ENCODE results near the gene KDM3A. TPM values are rescaled to one million over a fixed set of nuclear protein-coding genes. Genes with fewer than 3 reads are reported as not detected.

Gene KDM3A
- total RNA-seq, 2 donors from 2014 or later, result 22.3 to 33.1 TPM

GRCh38 chr2:86439879-86440630 is 1.1 kb upstream of the KDM3A start:
- Histone ChIP-seq H3K9me3 (peaks cover 13 to 37% of the 10 kb centered on the region in 2 donors), H3K27ac (peak overlapping the region; percentile 94 to 99), H3K27me3 (no peaks in the 10 kb centered on the region), H3K36me3 (peaks cover 11% of the 10 kb centered on the region), H3K4me1 (peaks cover 0 to 25% of the 10 kb centered on the region in 2 donors), H3K4me3 (peak overlapping the region; percentile 77 to 84)
- TF ChIP-seq, protein P1, sequence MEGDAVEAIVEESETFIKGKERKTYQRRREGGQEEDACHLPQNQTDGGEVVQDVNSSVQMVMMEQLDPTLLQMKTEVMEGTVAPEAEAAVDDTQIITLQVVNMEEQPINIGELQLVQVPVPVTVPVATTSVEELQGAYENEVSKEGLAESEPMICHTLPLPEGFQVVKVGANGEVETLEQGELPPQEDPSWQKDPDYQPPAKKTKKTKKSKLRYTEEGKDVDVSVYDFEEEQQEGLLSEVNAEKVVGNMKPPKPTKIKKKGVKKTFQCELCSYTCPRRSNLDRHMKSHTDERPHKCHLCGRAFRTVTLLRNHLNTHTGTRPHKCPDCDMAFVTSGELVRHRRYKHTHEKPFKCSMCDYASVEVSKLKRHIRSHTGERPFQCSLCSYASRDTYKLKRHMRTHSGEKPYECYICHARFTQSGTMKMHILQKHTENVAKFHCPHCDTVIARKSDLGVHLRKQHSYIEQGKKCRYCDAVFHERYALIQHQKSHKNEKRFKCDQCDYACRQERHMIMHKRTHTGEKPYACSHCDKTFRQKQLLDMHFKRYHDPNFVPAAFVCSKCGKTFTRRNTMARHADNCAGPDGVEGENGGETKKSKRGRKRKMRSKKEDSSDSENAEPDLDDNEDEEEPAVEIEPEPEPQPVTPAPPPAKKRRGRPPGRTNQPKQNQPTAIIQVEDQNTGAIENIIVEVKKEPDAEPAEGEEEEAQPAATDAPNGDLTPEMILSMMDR (IDR thresholded peaks at IDR 0.05), result no peak
- DNase-seq (ENCODE audit: low spot score), result no peak

- TF ChIP-seq, protein P1 (IDR thresholded peaks at IDR 0.05), result no peak
- Histone ChIP-seq H3K36me3 (peaks cover 11% of the 10 kb centered on the region), H3K9me3 (peaks cover 13 to 37% of the 10 kb centered on the region in 2 donors), H3K4me3 (peak overlapping the region; percentile 77 to 84), H3K27me3 (no peaks in the 10 kb centered on the region), H3K27ac (peak overlapping the region; percentile 94 to 99), H3K4me1 (peaks cover 0 to 39% of the 10 kb centered on the region in 2 donors)
- DNase-seq (ENCODE audit: low spot score), result no peak
These were observed 266 bp downstream of the KDM3A start for GRCh38 chr2:86441392-86441881.

- no peaks in the 10 kb centered on the region for H3K27me3 ChIP-seq
- TF ChIP-seq, protein P1 (IDR thresholded peaks at IDR 0.05), result no peak
- H3K4me1 ChIP-seq, result peaks cover 0 to 42% of the 10 kb centered on the region in 2 donors
- peak overlapping the region; percentile 77 to 84 for H3K4me3 ChIP-seq
- peaks cover 11% of the 10 kb centered on the region for H3K36me3 ChIP-seq
- peak overlapping the region; percentile 94 to 99 for H3K27ac ChIP-seq
- DNase-seq (ENCODE audit: low spot score), result peak; percentile 66
- peaks cover 13 to 35% of the 10 kb centered on the region in 2 donors for H3K9me3 ChIP-seq
These were observed 891 bp downstream of the KDM3A start for GRCh38 chr2:86441882-86442641.

DNA sequence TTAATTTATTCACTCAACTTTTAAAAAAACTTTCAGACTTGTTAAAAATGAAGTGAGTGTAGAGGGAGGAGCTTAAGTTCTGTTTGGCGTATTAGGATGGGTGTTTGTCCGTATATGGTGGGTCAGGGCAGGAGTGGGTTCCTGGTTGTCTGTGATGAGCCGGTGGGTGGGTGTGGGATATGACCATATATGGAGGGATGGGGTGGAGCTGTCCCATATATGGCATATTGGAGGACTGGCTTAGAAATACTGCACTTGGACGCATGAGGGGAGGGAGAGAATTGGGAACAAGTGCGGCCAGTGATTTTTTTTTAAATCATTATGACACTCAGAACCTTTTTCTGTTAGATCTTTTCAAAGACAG is 1.5 kb downstream of the KDM3A start:
- DNase-seq (ENCODE audit: low spot score), result peak; percentile 95
- Histone ChIP-seq H3K4me1 (peaks cover 0 to 45% of the 10 kb centered on the region in 2 donors), H3K27ac (peak overlapping the region; percentile 94 to 99), H3K27me3 (no peaks in the 10 kb centered on the region), H3K36me3 (peaks cover 11% of the 10 kb centered on the region), H3K9me3 (peaks cover 13 to 29% of the 10 kb centered on the region in 2 donors), H3K4me3 (peak overlapping the region; percentile 77 to 84)
- TF ChIP-seq, protein P1 (IDR thresholded peaks at IDR 0.05), result no peak

- peaks cover 11% of the 10 kb centered on the region for H3K36me3 ChIP-seq
- peaks cover 0 to 56% of the 10 kb centered on the region in 2 donors for H3K4me1 ChIP-seq
These were observed 2.6 kb downstream of the KDM3A start for GRCh38 chr2:86443631-86444350.

More at GRCh38 chr2:86443631-86444350, 2.6 kb downstream of the KDM3A start:
- Histone ChIP-seq H3K27me3 (no peaks in the 10 kb centered on the region), H3K9me3 (peaks cover 13 to 18% of the 10 kb centered on the region in 2 donors), H3K4me3 (peak overlapping the region in 1 of 2 donors; percentile 77), H3K27ac (peak overlapping the region; percentile 94 to 99)
- DNase-seq (ENCODE audit: low spot score), result no peak
- TF ChIP-seq, protein P1 (IDR thresholded peaks at IDR 0.05), result no peak

Measured in right atrium auricular region (tissue), 2 donors.